Measurements from ENCODE around the gene MRPL1.

MRPL1 gene

GRCh38 chr4:77990456-77990855 is 127.8 kb downstream of the MRPL1 start:
- no peak for DNase-seq

DNA sequence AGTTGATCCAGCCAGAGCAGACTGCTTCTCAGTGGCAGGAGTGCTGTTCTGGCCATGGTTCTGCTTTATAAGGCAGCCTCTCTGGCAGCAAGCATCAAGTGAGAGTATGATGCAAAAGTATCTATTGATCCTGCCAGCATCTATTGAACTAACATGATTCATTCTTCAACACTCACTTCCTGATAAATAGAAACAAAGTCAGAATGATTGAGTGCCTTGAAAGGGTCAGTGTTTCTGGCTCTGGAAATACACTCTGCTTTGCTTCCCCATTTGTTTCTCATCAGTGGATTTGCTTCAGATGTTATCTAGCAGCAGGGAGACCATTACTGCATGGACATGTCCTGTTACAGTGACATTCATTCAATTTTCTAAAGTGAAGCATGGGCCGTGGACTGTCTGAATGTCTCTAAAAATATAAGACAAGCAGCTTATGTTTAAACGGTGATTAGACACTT is 128.3 kb downstream of the MRPL1 start:
- DNase-seq = no peak

- DNase-seq = no peak
These were observed 130.0 kb downstream of the MRPL1 start for GRCh38 chr4:77992581-77992980.

GRCh38 chr4:77994194-77994721 is 131.6 kb downstream of the MRPL1 start:
- DNase-seq = peak; percentile 29

GRCh38 chr4:77996076-77996475 is 133.4 kb downstream of the MRPL1 start:
- no peak for DNase-seq

DNA sequence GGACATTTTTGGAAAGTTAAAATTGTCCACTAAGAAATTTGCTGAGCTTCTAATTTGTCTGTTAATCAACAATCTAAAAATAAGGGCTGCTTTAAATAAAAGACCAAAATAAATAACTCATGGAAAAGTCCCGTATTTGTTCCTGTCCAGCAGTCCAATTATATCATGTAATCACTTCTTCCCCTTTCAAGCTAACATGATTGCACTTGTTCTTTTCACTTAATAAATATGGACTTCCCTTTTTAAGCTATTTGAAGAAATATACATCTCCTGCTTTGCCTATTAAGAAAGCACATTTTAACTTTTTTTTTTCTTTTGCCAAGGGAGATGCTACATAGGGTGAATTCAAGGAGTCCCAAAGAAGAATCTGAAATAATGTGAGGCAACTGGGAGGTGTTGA is 138.9 kb downstream of the MRPL1 start:
- no peak for DNase-seq

DNA sequence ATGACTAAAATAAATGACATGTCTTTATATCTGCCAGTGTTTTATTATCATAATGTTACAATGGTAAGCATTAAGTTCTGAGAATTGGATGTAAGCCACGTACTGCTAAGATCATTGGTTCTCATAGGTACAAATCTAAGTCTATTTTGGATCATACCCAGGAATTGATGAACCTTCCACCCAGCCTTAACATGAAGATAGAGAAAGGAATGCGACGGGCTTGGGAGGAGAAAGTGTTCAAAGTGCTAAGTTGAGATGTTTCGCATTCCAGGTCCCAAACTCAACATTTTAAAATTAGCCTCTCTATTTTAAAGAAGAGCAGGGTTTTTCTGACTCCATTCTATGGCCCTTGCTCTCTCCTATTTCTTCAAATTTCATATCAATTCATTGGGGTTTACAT is 139.6 kb downstream of the MRPL1 start:
- DNase-seq = no peak
